Endothelial cell of umbilical vein (primary cell): Measurements from ENCODE around the gene HS3ST3B1. TPM values are rescaled to one million over a fixed set of nuclear protein-coding genes. Genes with fewer than 3 reads are reported as not detected.

Source experiments
- BruUV-seq: library from RNA; stranded (reverse); fragments of 400-500 nt; replicated peaks from 2 replicates; lab custom pipeline; 2021; lab: Mats Ljungman, UMichigan
- CTCF ChIA-PET: fragments of 300-600, 350-600 bp; sonication (Branson Sonifier 250); formaldehyde crosslinking; loops from one replicate; lab custom pipeline; 2021; ENCODE audit warnings: antibody characterized with exemption, inconsistent platforms; lab: Charles Lee
- POLR2A ChIA-PET: fragments of 300-600, 350-600 bp; sonication (Branson Sonifier 250); formaldehyde crosslinking; loops from one replicate; lab custom pipeline; 2021; ENCODE audit warnings: antibody characterized with exemption, inconsistent platforms; lab: Charles Lee
- DNase-seq: peaks from one replicate; pipeline ENCODE4 v3.0.0-alpha.2; 2011; ENCODE audit warnings: low read depth, low spot score
- FAIRE-seq: peaks from 2 replicates; lab custom pipeline; 2011; peaks lifted over from hg19 to GRCh38; lab: Jason Lieb, UNC
- H2AFZ ChIP-seq: 2 replicates; pipeline ENCODE4 v1.6.0; 2012; ENCODE audit warnings: low read depth, low read length, control low read depth, inconsistent platforms
- H3K27ac ChIP-seq: 2 replicates; pipeline ENCODE4 v1.5.1; 2011; ENCODE audit warnings: low read depth, mild to moderate bottlenecking, control low read depth, low read length, moderate library complexity; ENCODE audit not compliant: insufficient read depth
- H3K27me3 ChIP-seq, 2 experiments: 2 replicates each; pipeline versions ENCODE4 v1.6.0 to v1.6.1; 2011; ENCODE audit warnings: low read length in 2 of 2, mixed read lengths in 1 of 2; ENCODE audit not compliant: control insufficient read depth in 2 of 2, insufficient read depth in 2 of 2
- H3K36me3 ChIP-seq, 2 experiments: 2 replicates in 1 of 2; 3 replicates in 1 of 2; pipeline ENCODE4 v1.5.1; 2011; ENCODE audit warnings: low read length in 2 of 2, mild to moderate bottlenecking in 1 of 2, moderate library complexity in 1 of 2; ENCODE audit not compliant: control insufficient read depth in 2 of 2, insufficient read depth in 2 of 2; ENCODE audit errors: extremely low read depth in 1 of 2
- H3K4me1 ChIP-seq: 3 replicates; pipeline ENCODE4 v1.5.1; 2011; ENCODE audit warnings: mild to moderate bottlenecking, low read length; ENCODE audit not compliant: control insufficient read depth, insufficient read depth; ENCODE audit errors: extremely low read depth
- H3K4me2 ChIP-seq: 2 replicates; pipeline ENCODE4 v1.6.1; 2011; ENCODE audit warnings: low read length, control low read depth, mixed read lengths; ENCODE audit not compliant: insufficient read depth
- H3K4me3 ChIP-seq, 3 experiments: fragments of 200-600 bp in 1 of 3; sonication (generic), shearing (Covaris generic) in 1 of 3; replicated peaks in 1 of 3; 2 replicates each; pipeline ENCODE4 v1.5.1; 2011 to 2016; ENCODE audit warnings: control low read depth in 3 of 3, low read length in 3 of 3, mild to moderate bottlenecking in 2 of 3, inconsistent platforms in 1 of 3, low read depth in 1 of 3, moderate library complexity in 1 of 3; ENCODE audit not compliant: insufficient read depth in 1 of 3
- H3K79me2 ChIP-seq: 2 replicates; pipeline ENCODE4 v1.6.0; 2012; ENCODE audit warnings: low read length, inconsistent platforms; ENCODE audit not compliant: control insufficient read depth, insufficient read depth
- H3K9ac ChIP-seq: replicated peaks from 2 replicates; pipeline ENCODE3; 2011; ENCODE audit warnings: low read length, control low read depth; ENCODE audit not compliant: insufficient read depth; ENCODE audit errors: extremely low read depth
- H3K9me1 ChIP-seq: replicated peaks from 3 replicates; pipeline ENCODE4 v1.6.0; 2011; ENCODE audit warnings: mild to moderate bottlenecking, low read length; ENCODE audit not compliant: control insufficient read depth, insufficient read depth; ENCODE audit errors: extremely low read depth
- H3K9me3 ChIP-seq: replicated peaks from 2 replicates; pipeline ENCODE4 v1.5.1; 2012; ENCODE audit warnings: low read length, inconsistent platforms; ENCODE audit not compliant: control insufficient read depth, insufficient read depth
- H4K20me1 ChIP-seq: replicated peaks from 2 replicates; pipeline ENCODE3; 2011; ENCODE audit warnings: mild to moderate bottlenecking, low read length; ENCODE audit not compliant: control insufficient read depth, insufficient read depth; ENCODE audit errors: extremely low read depth
- EZH2 ChIP-seq: IDR thresholded peaks from 2 replicates; pipeline ENCODE4 v1.6.1; 2012; ENCODE audit warnings: borderline replicate concordance, low read depth, mild to moderate bottlenecking, moderate library complexity, low read length, inconsistent platforms; ENCODE audit not compliant: severe bottlenecking
- FOS ChIP-seq: IDR thresholded peaks from 2 replicates; pipeline ENCODE4 v1.6.1; 2011; ENCODE audit warnings: mild to moderate bottlenecking, low read length, moderate library complexity, borderline replicate concordance; ENCODE audit not compliant: insufficient read depth
- dilution Hi-C: fragments of 300-500 bp; cut with MboI; formaldehyde crosslinking; loops from one replicate; pipeline ENCODE4 v1.15.0; 2019; ENCODE audit warnings: low sequenced_read_pairs; ENCODE audit not compliant: extremely low pct_ligation_motif_present
- intact Hi-C: fragments of 100-400 bp; cut with micrococcal nuclease; formaldehyde crosslinking; loops from one replicate; pipeline ENCODE4 v1.10.0; 2022
- polyA plus RNA-seq, 4 experiments: library from polyadenylated mRNA; depleted of rRNA in 3 of 4; stranded (reverse) in 3 of 4; unstranded in 1 of 4; fragments of >200 nt; gene quantifications; 2 replicates each; pipeline versions ENCODE4 v1.2.1 to v1.2.3, GENCODE V29; 2011 to 2012; ENCODE audit warnings: missing spikeins in 1 of 4
- total RNA-seq: library from RNA; stranded (reverse); gene quantifications from 2 replicates; pipeline ENCODE4 v1.2.3, GENCODE V29; 2021
- TF ChIP-seq, protein P1 (sequence below): IDR thresholded peaks from 2 replicates; pipeline ENCODE4 v1.6.1; 2011; ENCODE audit not compliant: insufficient read depth, insufficient read length

Gene HS3ST3B1
- total and polyA plus RNA-seq, 2 donors (not counting 3 experiments of a cell fraction or from before 2014, with no cell fraction given) = not detected

DNA sequence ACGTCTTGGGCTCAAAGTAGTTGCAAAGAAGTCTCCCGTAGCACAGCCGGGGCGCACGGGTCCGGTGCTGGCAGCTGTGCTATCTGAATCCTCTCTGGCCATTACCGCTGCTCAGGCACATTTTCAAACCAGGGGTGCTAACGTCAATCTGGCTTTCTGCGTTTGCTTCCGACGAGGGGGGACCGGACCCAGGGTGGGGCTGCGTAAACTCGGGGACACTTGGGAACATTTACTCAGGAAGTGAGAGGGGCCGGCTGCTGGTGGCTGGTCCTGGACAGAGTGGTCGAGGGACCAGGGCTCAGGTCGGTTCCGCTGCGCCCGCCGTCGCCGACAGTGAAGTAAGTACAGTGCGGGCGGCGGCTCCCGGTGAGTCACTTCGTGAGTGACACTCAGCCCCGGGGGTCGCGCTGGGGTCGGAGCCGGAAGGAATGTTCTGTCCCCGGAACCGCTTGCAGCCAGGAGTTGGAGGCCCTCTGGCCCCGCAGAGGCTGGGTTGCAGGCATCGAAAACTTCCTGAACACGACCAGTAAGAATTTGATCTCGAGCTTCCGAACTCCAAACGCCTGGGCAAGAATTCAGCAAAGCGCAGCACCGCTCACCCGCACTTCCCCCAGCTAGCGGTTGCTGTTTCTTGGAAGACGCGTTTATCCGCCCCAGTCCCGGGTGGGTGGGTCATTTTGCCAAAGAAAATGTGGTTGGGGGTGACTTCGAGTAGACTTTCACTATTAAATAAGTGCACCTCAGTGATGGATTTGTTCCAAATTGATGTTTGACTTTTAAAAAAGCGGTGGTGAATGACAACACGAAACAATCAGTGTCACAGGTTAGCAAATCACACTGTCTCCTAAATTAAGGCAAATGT, 1.4 kb upstream of the HS3ST3B1 start:
- no peaks in the 10 kb centered on the region for H3K9me1 ChIP-seq
- TF ChIP-seq EZH2 (peak; percentile 20), FOS (peak; percentile 58)
- TF ChIP-seq, protein P1, sequence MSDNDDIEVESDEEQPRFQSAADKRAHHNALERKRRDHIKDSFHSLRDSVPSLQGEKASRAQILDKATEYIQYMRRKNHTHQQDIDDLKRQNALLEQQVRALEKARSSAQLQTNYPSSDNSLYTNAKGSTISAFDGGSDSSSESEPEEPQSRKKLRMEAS = no peak
- dilution Hi-C loops = no loop called here
- H3K4me1 ChIP-seq = peaks cover 23% of the 10 kb centered on the region
- H3K9ac ChIP-seq = no peak overlapping the region
- intact Hi-C loops = loop anchor here (1.0 to 10.0 kb wide), 3 partner anchors 208 to 625 kb away; no protein-coding TSS in a partner anchor
- H2AFZ ChIP-seq = no peak overlapping the region
- POLR2A ChIA-PET = no interaction called here
- no peaks in the 10 kb centered on the region for H3K36me3 ChIP-seq
- peak; percentile 20 for DNase-seq
- H3K27me3 ChIP-seq = peaks cover 67 to 92% of the 10 kb centered on the region in 2 experiments
- FAIRE-seq = no peak
- no TSS peak for BruUV-seq
- H4K20me1 ChIP-seq = no peaks in the 10 kb centered on the region
- H3K4me2 ChIP-seq = peak overlapping the region; percentile 61
- H3K4me3 ChIP-seq = no peak overlapping the region
- no peaks in the 10 kb centered on the region for H3K9me3 ChIP-seq
- CTCF ChIA-PET = interaction anchor here (3.3 kb wide), 1 partner anchor 701 kb away, joined by 18 read pairs; no protein-coding TSS in a partner anchor
- H3K27ac ChIP-seq = no peak overlapping the region
- no peaks in the 10 kb centered on the region for H3K79me2 ChIP-seq
